Ammon's horn (tissue), 1 donor: ENCODE data around the gene CDK2.
"Not testable (repeated sequence)": the region's sequence is repeated elsewhere in the genome, so short reads cannot be mapped to it uniquely, and the experiment has no call there.

ENCODE experiments used
- DNase-seq: peaks from one replicate; pipeline ENCODE4 v3.0.0-alpha.2; 2016; ENCODE audit warnings: low spot score

Gene CDK2

DNA sequence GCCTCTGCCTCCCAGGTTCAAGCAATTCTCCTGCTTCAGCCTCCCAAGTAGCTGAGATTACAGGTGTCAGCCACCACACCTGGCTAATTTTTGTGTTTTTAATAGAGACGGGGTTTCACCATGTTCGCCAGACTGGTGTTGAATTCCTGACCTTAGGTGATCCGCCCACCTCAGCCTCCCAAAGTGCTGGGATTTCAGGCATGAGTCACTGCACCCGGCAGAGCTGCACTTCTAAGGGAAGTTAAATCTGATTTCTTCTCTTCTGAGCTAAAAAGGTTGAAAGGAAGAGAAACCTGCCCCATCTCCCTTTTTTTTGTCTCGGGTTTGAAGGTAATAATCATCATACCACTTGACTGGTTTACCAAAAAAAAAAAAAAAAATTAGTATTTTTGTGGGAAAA is 15.3 kb downstream of the CDK2 start:
- DNase-seq: not testable (repeated sequence)

DNA sequence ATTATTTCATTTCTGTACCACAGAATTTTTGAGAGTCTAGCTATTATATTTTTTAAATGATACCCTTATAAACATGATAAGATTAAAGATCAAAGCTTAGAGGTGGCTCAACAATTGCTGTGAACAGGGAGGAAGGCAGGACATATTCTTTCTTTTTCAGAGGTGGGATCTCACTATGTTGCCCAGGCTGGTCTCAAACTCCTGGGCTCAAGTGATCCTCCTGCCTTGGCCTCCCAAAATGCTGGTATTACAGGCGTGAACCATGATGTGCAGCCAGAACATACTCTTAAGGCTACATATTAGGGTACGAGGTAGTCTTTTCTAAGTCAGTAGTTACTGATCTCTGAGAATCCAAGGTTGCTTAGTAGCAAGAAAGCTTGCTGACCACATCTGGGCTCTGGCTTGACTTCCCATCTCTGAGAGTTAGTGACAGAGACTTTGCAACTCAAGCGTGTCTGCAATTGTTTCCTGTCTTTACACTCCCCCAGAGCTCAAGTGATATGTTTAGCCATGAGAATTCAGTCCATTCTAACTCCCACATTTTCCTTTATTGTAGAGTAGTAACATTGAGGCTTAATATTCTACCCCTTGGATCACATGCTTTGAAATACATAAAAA is 15.8 kb downstream of the CDK2 start:
- DNase-seq: no peak

DNA sequence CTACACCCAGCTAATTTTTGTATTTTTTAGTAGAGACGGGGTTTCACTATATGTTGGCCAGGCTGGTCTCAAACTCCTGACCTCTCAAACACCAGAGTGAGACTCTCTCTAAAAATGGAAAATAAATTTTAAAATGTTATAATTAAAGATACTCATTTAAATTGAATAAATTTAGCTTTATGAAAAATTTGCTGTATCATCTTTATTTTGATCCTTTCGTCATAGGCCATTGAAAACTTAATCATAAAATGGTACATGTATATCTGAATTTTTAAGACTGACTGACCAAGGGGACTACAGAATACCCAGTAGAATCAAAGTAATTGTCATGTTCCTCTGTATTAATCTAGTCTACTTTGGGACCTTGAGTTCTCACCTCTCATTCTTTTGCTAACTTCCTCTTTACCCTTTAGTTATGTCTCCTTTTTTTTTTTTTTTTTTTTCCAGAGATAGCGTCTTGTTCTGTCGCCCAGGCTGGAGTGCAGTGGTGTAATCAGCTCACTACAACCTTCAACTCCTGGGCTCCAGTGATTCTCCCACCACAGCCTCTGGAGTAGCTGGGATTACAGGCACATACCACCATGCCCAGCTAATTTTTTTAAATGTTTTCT is 16.7 kb downstream of the CDK2 start:
- DNase-seq: no peak

DNA sequence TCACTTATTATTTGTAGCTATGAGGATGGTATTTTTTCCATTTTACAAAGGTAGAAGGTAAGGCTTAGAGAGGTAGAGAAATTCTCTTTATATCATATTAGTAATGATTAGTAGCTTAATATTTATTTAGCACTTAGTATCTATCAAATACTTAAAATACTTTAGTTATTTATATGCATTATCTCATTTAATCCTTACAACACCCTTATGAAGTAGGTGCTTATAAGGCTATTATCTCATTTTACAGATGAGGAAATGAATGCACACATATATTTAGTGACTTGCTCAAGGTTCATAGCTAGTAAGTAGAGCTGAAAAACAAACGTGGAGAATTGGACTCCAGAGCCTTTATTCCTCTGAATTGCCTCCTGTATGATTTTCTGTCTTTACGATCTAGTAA is 18.2 kb downstream of the CDK2 start:
- no peak for DNase-seq

DNA sequence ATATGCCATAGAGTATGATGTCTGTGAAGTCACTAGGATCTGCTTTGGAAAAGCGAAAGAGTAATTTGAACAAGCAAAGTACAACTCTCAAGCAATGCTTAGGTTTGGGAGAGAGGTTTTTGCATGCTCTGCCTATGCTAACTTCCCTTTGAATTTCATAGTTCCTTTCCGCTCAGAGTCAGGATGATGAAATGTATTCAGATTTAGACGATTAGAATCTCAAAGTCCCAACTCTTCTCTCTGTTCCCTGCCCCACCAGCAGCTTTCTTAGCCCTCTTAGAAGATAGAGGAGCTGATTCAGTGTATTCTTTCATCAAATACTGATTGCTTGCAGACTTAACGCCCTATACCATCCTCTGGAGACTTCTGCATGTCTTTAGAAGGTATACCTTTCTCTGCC is 18.7 kb downstream of the CDK2 start:
- DNase-seq: no peak

GRCh38 chr12:55985976-55986375 is 19.3 kb downstream of the CDK2 start:
- not testable (repeated sequence) for DNase-seq

- DNase-seq: no peak
Observed at GRCh38 chr12:55991110-55991509, 24.5 kb downstream of the CDK2 start.

DNA sequence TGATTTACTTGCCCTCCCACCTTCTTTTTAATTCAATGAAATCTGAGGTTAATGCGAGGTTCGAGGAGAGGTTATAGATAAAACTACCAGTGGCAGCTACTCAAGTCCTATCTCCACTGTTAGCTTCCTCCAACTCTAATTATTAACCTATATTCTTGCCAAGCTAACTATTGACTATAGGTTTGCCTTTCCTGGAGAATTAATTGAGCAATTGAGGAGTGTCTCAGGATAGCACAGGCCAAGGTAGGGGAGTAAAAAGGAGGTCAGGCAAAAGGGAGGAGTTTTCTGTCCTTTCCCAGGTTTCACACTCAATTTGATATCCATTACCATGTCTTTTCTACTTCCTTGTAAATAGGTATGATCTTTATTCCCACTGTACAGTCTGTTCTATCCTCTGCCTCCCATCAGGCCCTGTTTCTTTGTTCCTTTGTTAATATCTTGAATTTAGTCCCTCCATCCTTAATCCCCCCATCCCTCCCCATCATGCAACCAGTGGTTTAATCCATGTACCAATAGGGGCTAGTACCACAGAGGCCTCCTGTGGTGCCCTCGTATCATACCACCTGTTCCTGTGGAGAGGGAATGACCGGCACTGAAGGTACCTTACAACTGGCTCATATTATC is 26.7 kb downstream of the CDK2 start:
- no peak for DNase-seq

DNA sequence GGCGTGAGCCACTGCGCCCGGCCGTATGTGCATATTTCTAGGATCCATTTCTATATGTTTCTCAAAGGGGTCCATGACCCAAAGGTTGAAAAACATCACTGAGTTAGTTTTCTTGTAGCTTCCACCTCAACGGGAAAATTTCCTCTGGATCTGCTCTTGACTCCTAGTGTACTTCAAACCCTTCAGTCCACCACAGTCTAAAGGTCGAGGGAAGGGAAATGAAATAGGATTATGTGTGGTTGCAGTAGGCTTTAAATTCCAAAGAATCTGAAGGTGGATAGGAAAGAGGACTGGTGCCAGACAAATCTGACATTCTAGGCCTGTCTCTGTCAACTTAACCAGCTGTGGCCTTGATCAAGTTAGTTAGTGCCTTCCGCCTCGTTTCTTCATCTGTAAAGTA is 28.7 kb downstream of the CDK2 start:
- DNase-seq: no peak

- peak; percentile 72 for DNase-seq
Observed at GRCh38 chr12:55996201-55996714, 29.6 kb downstream of the CDK2 start.

DNA sequence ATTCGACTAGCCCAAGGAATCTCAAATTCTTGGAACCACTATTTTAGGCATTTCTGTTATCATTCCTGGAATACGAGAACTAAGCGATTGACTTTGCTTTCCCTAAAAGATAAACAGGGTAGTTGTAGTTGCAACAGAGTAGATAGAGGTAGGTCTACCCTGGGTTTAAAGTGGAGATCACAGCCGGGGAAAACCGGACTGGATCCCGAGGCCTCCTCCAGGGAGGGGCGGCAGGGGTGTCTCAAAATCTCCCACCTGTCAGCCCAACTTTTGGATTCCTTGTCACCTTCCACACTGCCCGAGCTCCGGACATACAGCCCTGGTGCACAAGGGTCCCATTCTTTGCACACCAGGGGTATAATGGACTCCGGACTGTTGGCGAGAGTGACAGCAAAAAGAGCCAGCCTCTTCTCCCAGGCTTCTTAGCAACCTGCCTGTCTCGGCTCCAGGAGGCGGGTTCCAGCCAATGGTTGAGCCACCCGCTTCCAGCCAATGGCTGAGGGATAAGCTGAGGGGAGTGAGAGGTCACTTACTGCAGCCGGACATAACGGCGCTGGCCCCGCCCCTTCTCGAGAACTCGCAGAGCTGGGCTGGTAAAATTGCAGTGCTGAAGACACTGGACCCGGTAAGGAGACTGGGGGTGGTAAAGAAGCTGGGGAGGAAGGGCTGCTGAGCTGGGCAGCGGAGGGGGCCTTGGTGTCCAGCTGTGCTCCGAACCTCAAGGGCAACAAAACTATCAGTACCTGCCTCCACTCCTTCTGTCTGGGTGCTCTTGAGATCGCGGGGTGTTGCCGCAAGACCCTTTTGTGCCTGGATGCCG is 30.3 kb downstream of the CDK2 start, which contains the start of gene SUOX:
Gene SUOX, plus strand, starts transcription at position 562 of the 820 bp plus-strand sequence. CDS start 4,946 bp downstream, outside the sequence.
- peak; percentile 99 for DNase-seq

DNA sequence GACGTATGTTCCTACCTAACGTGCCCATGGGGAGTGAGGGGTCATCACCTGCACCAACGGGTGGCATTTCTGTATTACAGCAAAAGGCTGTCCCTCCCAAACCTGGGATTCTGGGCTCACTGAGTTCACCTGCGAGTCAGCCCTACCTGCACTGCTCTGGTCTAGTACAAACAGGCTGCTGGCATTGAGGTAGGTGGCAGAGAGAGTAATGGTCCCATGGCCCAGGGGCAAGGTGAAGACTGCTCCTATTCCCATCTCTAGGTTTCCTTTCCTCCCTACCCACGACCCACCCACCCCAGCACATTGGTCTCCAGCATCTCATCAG is 30.9 kb downstream of the CDK2 start:
- DNase-seq: no peak

DNA sequence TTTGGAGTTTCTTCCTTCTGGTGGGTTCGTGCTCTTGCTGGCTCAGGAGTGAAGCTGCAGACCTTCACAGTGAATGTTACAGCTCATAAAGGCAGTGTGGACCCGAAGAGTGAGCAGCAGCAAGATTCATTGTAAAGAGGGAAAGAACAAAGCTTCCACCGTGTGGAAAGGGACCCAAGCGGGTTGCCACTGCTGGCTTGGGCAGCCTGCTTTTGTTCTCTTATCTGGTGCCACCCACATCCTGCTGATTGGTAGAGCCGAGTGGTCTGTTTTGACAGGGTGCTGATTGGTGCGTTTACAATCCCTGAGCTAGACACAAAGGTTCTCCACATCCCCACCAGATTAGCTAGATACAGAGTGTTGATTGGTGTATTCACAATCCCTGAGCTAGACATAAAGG is 32.9 kb downstream of the CDK2 start:
- DNase-seq: not testable (repeated sequence)

DNA sequence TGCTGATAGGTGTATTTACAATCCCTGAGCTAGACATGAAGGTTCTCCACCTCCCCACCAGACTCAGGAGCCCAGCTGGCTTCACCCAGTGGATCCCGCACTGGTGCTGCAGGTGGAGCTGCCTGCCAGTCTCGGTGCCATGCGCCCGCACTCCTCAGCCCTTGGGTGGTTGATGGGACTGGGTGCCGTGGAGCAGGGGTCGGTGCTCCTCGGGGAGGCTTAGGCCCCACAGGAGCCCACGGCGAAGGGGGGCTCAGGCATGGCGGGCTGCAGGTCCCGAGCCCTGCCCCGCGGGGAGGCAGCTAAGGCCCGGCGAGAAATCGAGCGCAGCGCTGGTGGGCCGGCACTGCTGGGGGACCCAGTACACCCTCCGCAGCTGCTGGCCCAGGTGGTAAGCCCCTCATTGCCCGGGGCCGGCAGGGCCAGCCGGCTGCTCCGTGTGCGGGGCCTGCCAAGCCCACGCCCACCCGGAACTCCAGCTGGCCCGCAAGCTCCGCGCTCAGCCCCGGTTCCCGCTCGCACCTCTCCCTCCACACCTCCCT is 33.4 kb downstream of the CDK2 start:
- not testable (repeated sequence) for DNase-seq

DNA sequence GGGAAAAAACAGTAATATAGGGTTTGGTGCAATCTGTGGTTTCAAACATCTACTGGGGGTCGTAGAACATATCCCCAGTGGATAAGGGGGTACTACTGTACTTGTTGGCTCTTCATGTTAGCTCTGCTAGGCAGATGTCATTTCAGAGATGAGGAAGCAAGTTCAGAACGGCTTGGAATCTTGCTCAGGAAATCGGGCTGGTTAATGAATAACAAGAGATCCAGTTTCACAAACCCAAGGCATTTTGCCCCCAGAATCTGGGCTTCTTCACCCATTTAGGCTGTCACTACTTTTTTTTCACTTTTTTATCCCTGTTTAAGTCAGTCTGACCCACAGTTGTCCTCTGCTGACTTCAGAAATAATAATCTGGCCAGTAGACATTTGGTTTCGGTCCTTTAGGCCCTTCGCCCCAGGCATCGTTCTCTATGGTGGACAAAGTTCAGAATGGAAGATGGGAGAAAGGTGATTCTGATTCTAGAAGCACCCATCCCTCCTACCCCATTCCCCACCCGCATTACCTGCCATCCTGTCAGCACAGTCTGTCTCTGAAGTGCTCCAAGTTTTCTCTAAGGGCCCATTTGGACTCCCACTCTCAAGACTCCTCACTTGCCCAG is 35.0 kb downstream of the CDK2 start:
- no peak for DNase-seq

DNA sequence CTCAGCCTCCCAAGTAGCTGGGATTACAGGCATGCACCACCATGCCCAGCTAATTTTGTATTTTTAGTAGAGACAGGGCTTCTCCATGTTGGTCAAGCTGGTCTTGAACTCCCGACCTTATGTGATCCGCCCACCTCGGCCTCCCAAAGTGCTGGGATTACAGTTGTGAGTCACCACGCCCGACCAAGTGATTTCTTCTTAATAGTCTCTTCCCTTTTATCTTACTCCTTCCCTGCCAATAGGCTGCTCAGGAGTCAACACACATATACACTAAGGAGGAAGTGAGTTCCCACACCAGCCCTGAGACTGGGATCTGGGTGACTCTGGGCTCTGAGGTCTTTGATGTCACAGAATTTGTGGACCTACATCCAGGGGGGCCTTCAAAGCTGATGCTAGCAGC is 36.7 kb downstream of the CDK2 start:
- DNase-seq: not testable (repeated sequence)

GRCh38 chr12:56004211-56004610 is 37.6 kb downstream of the CDK2 start:
- no peak for DNase-seq

DNA sequence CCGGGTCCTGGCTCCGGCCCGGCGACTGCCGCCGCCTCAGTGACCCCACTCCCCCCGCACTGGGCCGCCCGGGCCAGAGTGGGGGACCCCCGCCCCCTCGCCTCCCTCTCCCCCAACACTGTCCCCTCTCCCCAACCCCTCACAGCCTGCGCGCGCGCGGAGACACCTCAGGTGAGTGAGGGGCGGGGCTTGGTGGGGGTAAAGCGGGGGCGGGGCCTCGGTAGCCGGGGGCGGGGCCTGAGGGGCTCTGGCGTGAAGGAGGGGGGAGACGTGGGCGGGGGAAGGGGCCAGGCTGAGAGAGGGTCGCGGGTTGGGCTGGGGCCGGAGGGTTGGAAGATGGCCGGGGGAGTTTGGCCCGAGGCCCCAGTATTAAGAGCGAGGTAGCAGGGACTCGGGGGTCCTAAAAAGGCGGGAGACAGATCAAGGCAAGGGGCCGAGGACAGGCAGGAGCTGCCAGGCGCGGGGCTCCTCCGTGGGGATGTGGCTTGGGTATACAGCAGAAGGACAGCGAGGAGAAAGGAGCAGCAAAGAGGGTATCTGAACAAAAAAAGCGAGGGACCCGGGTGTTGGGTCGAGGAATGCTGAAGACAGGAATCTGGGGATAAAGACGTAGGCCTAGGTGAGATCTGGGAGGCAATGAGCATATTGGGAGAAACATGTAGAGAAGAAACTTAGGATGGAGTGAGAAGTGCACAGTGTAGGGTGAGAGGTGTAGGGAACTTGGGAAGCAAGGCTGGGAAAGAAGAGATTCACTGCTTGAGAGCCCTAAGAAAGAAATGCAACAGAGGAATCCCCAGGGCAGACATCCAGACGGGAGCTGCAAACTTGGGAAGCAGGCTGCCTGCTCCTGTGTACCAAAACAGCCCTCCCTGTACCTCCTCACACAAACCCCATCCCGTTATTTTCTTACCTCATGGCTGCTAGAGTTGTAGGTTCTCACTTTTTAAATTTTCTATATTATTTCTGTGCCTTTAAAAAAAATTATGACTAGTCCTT is 41.2 kb downstream of the CDK2 start:
- peak; percentile 54 for DNase-seq

DNA sequence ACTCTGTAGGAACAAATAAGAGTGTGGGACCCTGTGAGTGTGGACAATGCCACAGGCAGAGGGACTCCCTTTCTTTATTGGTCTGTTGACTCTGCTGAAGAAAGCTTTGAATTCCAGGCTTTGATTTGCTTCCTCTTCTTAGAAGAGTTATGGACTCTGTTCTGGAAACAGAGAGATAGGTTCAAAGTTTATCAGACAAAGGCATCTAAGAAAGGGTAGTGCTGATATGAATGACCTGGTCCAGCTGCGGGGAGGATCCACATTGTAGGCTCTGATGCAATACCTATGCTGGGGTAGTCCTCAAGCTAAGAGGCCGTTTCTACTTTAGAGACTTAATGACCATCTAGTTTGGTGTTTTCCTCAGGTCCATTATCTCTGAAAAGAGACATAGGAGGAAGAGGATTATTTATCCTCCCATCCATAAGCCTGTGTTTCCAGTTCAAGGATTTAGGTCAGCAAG is 43.5 kb downstream of the CDK2 start:
- no peak for DNase-seq

DNA sequence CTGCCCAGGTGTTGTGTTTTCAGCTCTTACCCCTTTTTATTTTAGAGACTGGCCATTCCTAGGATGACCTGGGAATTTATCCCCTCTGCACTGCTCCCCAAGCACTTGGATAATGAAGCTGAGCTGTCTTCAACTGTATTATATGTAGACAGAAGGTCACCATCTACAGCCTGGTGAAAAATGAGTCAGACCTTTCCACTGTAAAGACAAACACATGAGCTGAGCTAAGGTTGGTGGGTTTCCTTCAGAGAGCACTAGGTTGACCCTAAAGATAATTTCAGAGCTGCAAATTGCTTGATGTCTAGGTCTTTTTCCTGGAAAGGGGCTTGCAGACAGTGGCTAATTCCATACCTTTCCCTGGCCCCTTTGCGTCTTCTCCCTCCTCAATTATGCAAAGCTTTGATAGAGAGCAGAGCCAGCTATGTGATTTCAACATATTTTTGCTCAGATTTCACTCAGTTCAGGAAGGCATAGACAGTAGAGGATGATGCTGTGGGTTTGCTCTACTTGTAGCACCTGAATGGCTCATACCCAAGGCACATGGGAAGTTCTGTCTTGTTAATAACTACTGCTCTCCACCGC is 45.0 kb downstream of the CDK2 start:
- DNase-seq: no peak
